GM23248 (cell line): ENCODE measurements around the gene GKAP1.

Experiments
- EZH2 ChIP-seq: fragments of 200-600 bp; sonication (generic); IDR thresholded peaks from 2 replicates; pipeline ENCODE4 v1.6.1; 2018; ENCODE audit warnings: antibody characterized with exemption, mild to moderate bottlenecking; ENCODE audit not compliant: insufficient read depth, poor library complexity, severe bottlenecking
- EZH2phosphoT487 ChIP-seq: fragments of 200-600 bp; sonication (generic); IDR thresholded peaks from 2 replicates; pipeline ENCODE4 v1.6.1; 2018; ENCODE audit warnings: antibody characterized with exemption, moderate library complexity, mild to moderate bottlenecking, low read depth; ENCODE audit not compliant: insufficient read depth

DNA sequence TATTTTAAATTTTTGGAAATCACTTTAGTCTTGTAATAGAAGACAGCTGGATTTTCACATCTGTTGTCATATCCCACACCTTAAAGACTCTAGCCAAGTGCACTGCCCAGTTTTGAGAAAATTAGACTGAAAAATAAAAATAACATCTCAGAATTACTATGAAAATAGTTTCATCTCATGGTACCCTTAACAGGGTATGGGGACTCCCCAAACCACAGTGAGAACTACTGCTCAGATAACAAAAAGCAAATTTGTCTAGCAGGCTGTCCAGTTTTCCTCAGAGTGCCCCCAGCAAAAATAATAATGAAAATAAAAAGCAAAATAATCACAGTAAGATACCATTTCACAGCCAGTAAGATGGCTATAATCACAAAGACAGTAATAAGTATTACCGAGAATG is 116.3 kb downstream of the GKAP1 start:
- TF ChIP-seq EZH2, result no peak
- TF ChIP-seq EZH2phosphoT487, result no peak
